Body of pancreas (tissue), 4 donors: ENCODE data around the gene BTN3A1.

Experiments used
- CTCF ChIP-seq, 7 experiments: fragments of 450-650 bp in 4 of 7; fragments of 200-600 bp in 3 of 7; sonication (generic) in 3 of 7; IDR thresholded peaks; one replicate each; pipeline ENCODE4 v1.5.1; 2016 to 2019; ENCODE audit warnings: antibody characterized with exemption in 7 of 7
- POLR2A ChIP-seq, 3 donors: fragments of 450-650 bp; IDR thresholded peaks; one replicate each; pipeline ENCODE4 v1.6.1; 2016; ENCODE audit warnings: antibody characterized with exemption in 3 of 3, mild to moderate bottlenecking in 2 of 3

GRCh38 chr6:26411751-26412150 lies 9.7 kb downstream of the BTN3A1 start:
- no peak for TF ChIP-seq CTCF (IDR thresholded peaks at IDR 0.05)
- TF ChIP-seq POLR2A (IDR thresholded peaks at IDR 0.05): no peak
